ENCODE results near the gene MORN1. TPM values are rescaled to one million over a fixed set of nuclear protein-coding genes. Genes with fewer than 3 reads are reported as not detected.

MORN1 gene
- total and polyA plus RNA-seq, 10 donors, result 1.9 to 13.5 (median 6.9) TPM

DNA sequence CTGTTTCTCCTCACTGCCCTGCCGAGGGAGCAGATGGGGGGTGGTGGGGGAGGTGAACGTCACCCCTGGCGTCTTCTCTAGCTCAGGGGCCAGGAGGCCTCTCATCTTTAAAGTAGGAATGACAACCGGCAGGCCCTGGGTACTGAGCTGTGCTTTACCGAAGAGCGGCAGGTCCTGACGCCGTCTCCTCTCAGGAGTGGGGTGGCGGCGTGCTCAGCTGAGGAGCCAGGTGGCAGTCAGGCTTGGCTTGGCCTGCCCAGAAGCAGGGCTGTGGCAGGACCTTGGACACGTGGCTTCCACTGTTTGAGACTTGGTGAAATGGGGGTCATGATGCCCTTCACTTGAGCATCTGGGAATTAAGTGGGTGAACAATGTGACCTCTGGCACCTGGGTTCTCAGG lies 3.4 kb upstream of the MORN1 start:
- H3K4me3 ChIP-seq, result no peak overlapping the region
- H3K9me3 ChIP-seq, result no peaks in the 10 kb centered on the region
- no peak for DNase-seq
- TF ChIP-seq CTCF (IDR thresholded peaks at IDR 0.05 in 8 of 11, conservative IDR thresholded peaks at IDR 0.05 in 3 of 11) (no peak), POLR2A (IDR thresholded peaks at IDR 0.05) (no peak), POLR2AphosphoS5 (IDR thresholded peaks at IDR 0.05) (peak in 1 of 3 donors; percentile 53)
- H3K27ac ChIP-seq, result no peak overlapping the region
- no peaks in the 10 kb centered on the region for H3K27me3 ChIP-seq (replicated peaks in 1 of 7)
- H3K36me3 ChIP-seq, result peaks cover 0 to 70% (median 52%) of the 10 kb centered on the region in 6 donors
- WGBS, 5 donors, result 83 to 94% (median 88%) methylated on average over 11 of the region's 11 CpGs
- H3K4me1 ChIP-seq, result peaks cover 21 to 79% (median 45%) of the 10 kb centered on the region in 6 donors
- intact Hi-C loops (cut with DNase I; ENCODE audit: low total_unique reads), result no loop called here

DNA sequence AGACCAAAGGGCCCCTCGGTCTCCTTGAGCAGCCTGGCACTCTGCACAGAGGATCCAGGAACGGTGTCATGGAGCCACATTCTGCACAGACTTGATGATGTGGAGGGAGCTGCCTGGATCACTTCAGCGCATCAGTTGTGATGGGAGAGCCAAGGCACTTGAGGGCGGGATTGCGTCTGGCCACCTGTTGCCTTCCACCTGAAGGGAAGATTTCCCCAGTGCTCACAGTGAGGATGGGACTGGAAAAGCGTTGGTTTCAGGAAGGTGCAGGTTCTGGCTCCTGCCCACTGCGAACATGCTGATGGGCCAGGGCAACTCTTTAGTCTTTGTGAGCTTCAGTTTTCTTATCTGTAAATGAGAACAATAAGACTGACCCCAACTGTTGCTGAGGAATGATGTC lies 2.9 kb upstream of the MORN1 start:
- Histone ChIP-seq H3K27ac (no peak overlapping the region), H3K9me3 (no peaks in the 10 kb centered on the region), H3K4me1 (peaks cover 21 to 80% (median 46%) of the 10 kb centered on the region in 6 donors), H3K36me3 (peaks cover 0 to 65% (median 46%) of the 10 kb centered on the region in 6 donors), H3K27me3 (replicated peaks in 1 of 7) (no peaks in the 10 kb centered on the region), H3K4me3 (no peak overlapping the region)
- no peak for DNase-seq
- WGBS, 5 donors, result 83 to 99% (median 94%) methylated on average over 6 to 7 of the region's 7 CpGs
- TF ChIP-seq POLR2A (IDR thresholded peaks at IDR 0.05) (no peak), POLR2AphosphoS5 (IDR thresholded peaks at IDR 0.05) (no peak), CTCF (IDR thresholded peaks at IDR 0.05 in 8 of 11, conservative IDR thresholded peaks at IDR 0.05 in 3 of 11) (no peak)
- intact Hi-C loops (cut with DNase I; ENCODE audit: low total_unique reads), result no loop called here

DNA sequence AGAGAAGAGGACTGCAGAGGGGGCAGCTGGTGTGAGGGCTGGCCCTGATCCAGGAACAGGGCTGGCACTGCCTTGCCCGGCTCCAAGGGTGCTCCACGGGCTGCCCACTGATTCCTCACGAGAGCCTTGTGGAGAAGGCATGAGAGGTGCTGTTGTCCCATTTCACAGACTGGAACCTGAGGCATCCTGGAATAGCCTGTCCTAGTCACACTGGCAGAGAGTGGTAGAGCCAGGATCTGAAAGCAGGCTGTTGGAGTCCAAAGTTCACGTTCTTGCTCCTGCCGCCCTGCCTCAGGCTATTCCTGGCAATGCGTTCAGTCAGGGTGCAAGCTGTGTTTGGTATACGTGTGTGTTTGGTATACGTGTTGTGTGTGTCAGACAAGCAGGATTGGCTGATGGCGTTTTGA lies 2.1 kb upstream of the MORN1 start:
- WGBS, 5 donors, result 81 to 91% (median 87%) methylated on average over 9 of the region's 9 CpGs
- peaks cover 0 to 57% (median 39%) of the 10 kb centered on the region in 6 donors for H3K36me3 ChIP-seq
- intact Hi-C loops (cut with DNase I; ENCODE audit: low total_unique reads), result no loop called here

GRCh38 chr1:2392686-2393085 lies 1.3 kb upstream of the MORN1 start:
- WGBS, 5 donors, result 60 to 82% (median 65%) methylated on average over 16 of the region's 16 CpGs
- no peak for DNase-seq
- H3K27ac ChIP-seq, result peak overlapping the region in 6 of 8 donors; percentile 81 to 97 (median 94)
- TF ChIP-seq CTCF (IDR thresholded peaks at IDR 0.05 in 8 of 11, conservative IDR thresholded peaks at IDR 0.05 in 3 of 11) (no peak), POLR2AphosphoS5 (IDR thresholded peaks at IDR 0.05) (no peak), POLR2A (IDR thresholded peaks at IDR 0.05) (no peak)
- H3K36me3 ChIP-seq, result peaks cover 0 to 56% (median 32%) of the 10 kb centered on the region in 6 donors
- H3K27me3 ChIP-seq (replicated peaks in 1 of 7), result no peaks in the 10 kb centered on the region
- H3K4me3 ChIP-seq, result peak overlapping the region; percentile 88 to 100 (median 96)
- intact Hi-C loops (cut with DNase I; ENCODE audit: low total_unique reads), result no loop called here
- no peaks in the 10 kb centered on the region for H3K9me3 ChIP-seq
- peaks cover 21 to 73% (median 46%) of the 10 kb centered on the region in 6 donors for H3K4me1 ChIP-seq

More for the DNA sequence above, 2.1 kb upstream of the MORN1 start:
- Histone ChIP-seq H3K27ac (peak overlapping the region in 1 of 8 donors; percentile 96), H3K4me3 (peak overlapping the region in 1 of 8 donors; percentile 100), H3K4me1 (peaks cover 21 to 73% (median 46%) of the 10 kb centered on the region in 6 donors), H3K27me3 (replicated peaks in 1 of 7) (no peaks in the 10 kb centered on the region), H3K9me3 (no peaks in the 10 kb centered on the region)
- no peak for DNase-seq
- TF ChIP-seq POLR2A (IDR thresholded peaks at IDR 0.05) (no peak), POLR2AphosphoS5 (IDR thresholded peaks at IDR 0.05) (peak in 2 of 3 donors; percentile 11 to 45), CTCF (IDR thresholded peaks at IDR 0.05 in 8 of 11, conservative IDR thresholded peaks at IDR 0.05 in 3 of 11) (no peak)
